ENCODE measurements around the gene MAPKAP1. TPM values are rescaled to one million over a fixed set of nuclear protein-coding genes. Genes with fewer than 3 reads are reported as not detected.
A peak's percentile ranks its signal among the peaks of the same experiment; 100 is the strongest.

Gene MAPKAP1
- total and polyA plus RNA-seq, 2 of the 13 experiments (the other 11 are each of a cell fraction or from before 2014, with no cell fraction given), result 45.0 to 64.3 TPM

GRCh38 chr9:125548141-125548540, 158.9 kb downstream of the MAPKAP1 start (continued):
- TF ChIP-seq TFDP1 (CRISPR knock-in tag; IDR thresholded peaks at IDR 0.05; ENCODE audit: borderline replicate concordance) (no peak), ZNF772 (CRISPR knock-in tag; IDR thresholded peaks at IDR 0.05) (no peak), EHMT2 (IDR thresholded peaks at IDR 0.05; ENCODE audit: borderline replicate concordance, low read depth, low read length) (no peak), NR1H2 (CRISPR knock-in tag; IDR thresholded peaks at IDR 0.05; ENCODE audit: borderline replicate concordance, low read depth) (no peak), RBFOX2 (IDR thresholded peaks at IDR 0.05; ENCODE audit: low read depth, low read length) (no peak), ZNF44 (CRISPR knock-in tag; IDR thresholded peaks at IDR 0.05) (no peak), SNAPC4 (CRISPR knock-in tag; IDR thresholded peaks at IDR 0.05) (no peak), ZNF574 (CRISPR knock-in tag; IDR thresholded peaks at IDR 0.05) (peak; percentile 62), ELF3 (CRISPR knock-in tag; IDR thresholded peaks at IDR 0.05) (peak; percentile 82; the same call in 1 of the 2 replicates), HDAC2 (CRISPR knock-in tag; IDR thresholded peaks at IDR 0.05) (peak; percentile 92), NFIB (CRISPR knock-in tag; IDR thresholded peaks at IDR 0.05; ENCODE audit: borderline replicate concordance) (no peak), CREB1 (IDR thresholded peaks at IDR 0.05) (no peak), CREB1 (CRISPR knock-in tag; IDR thresholded peaks at IDR 0.05) (peak; percentile 67; the same call in 1 of the 2 replicates), CCAR2 (optimal IDR thresholded peaks at IDR 0.05; ENCODE audit: low read depth, low read length) (no peak), CEBPB (IDR thresholded peaks at IDR 0.05; ENCODE audit: borderline replicate concordance, low read depth, low read length) (no peak), PHF5A (CRISPR knock-in tag; IDR thresholded peaks at IDR 0.05; ENCODE audit: low read depth, unreplicated experiment) (peak; percentile 46), IKZF5 (CRISPR knock-in tag; IDR thresholded peaks at IDR 0.05) (peak; percentile 68; the same call in 1 of the 2 replicates), ZNF232 (CRISPR knock-in tag; IDR thresholded peaks at IDR 0.05; ENCODE audit: borderline replicate concordance) (no peak; the same call in 1 of the 2 replicates)
- TF ChIP-seq, protein P1, sequence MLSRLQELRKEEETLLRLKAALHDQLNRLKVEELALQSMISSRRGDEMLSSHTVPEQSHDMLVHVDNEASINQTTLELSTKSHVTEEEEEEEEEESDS (CRISPR knock-in tag; IDR thresholded peaks at IDR 0.05; ENCODE audit: borderline replicate concordance), result no peak

All from HepG2 (cell line).